T-helper 2 cell treated with Interferon-gamma antibody and Interleukin-4, amounts not matched to agents 5 μg/mL and 100 μg/mL, for 36 hours (primary cell): ENCODE results near the gene NOTCH1.

Experiments
- DNase-seq: peaks from one replicate; pipeline ENCODE4 v3.0.0; 2021; ENCODE audit warnings: low spot score
- H3K27ac Mint-ChIP-seq: one replicate; pipeline ENCODE4 v1.8.0; 2021; ENCODE audit warnings: mild to moderate bottlenecking, mixed read lengths
- H3K27me3 Mint-ChIP-seq: one replicate; pipeline ENCODE4 v1.8.0; 2021; ENCODE audit warnings: low read depth, mixed read lengths
- H3K36me3 Mint-ChIP-seq: one replicate; pipeline ENCODE4 v1.8.0; 2021; ENCODE audit warnings: low read depth, mixed read lengths
- H3K4me1 Mint-ChIP-seq: one replicate; pipeline ENCODE4 v1.8.0; 2021; ENCODE audit warnings: low read depth, mixed read lengths
- H3K4me3 Mint-ChIP-seq: one replicate; pipeline ENCODE4 v1.8.0; 2022; ENCODE audit warnings: mild to moderate bottlenecking, moderate library complexity, mixed read lengths
- H3K9me3 Mint-ChIP-seq: one replicate; pipeline ENCODE4 v1.8.0; 2021; ENCODE audit warnings: mixed read lengths

NOTCH1 gene

GRCh38 chr9:136572003-136572827 lies 26.4 kb upstream of the NOTCH1 start:
- Mint-ChIP-seq H3K4me1 (no peaks in the 10 kb centered on the region), H3K9me3 (no peaks in the 10 kb centered on the region), H3K27ac (no peak overlapping the region), H3K27me3 (no peaks in the 10 kb centered on the region), H3K4me3 (no peak overlapping the region), H3K36me3 (no peaks in the 10 kb centered on the region)
- DNase-seq: no peak

GRCh38 chr9:136571531-136571930 lies 25.7 kb upstream of the NOTCH1 start:
- no peak for DNase-seq
- Mint-ChIP-seq H3K4me1 (no peaks in the 10 kb centered on the region), H3K36me3 (no peaks in the 10 kb centered on the region), H3K27me3 (no peaks in the 10 kb centered on the region), H3K9me3 (no peaks in the 10 kb centered on the region), H3K4me3 (no peak overlapping the region), H3K27ac (no peak overlapping the region)

GRCh38 chr9:136570916-136571315 lies 25.1 kb upstream of the NOTCH1 start:
- Mint-ChIP-seq H3K27me3 (no peaks in the 10 kb centered on the region), H3K9me3 (no peaks in the 10 kb centered on the region), H3K4me3 (no peak overlapping the region), H3K27ac (no peak overlapping the region), H3K4me1 (no peaks in the 10 kb centered on the region), H3K36me3 (no peaks in the 10 kb centered on the region)
- DNase-seq: no peak

GRCh38 chr9:136570191-136570845 lies 24.5 kb upstream of the NOTCH1 start:
- DNase-seq: no peak
- H3K4me3 Mint-ChIP-seq: no peak overlapping the region
- H3K9me3 Mint-ChIP-seq: no peaks in the 10 kb centered on the region
- no peaks in the 10 kb centered on the region for H3K27me3 Mint-ChIP-seq
- no peak overlapping the region for H3K27ac Mint-ChIP-seq
- no peaks in the 10 kb centered on the region for H3K4me1 Mint-ChIP-seq
- H3K36me3 Mint-ChIP-seq: no peaks in the 10 kb centered on the region

- Mint-ChIP-seq H3K4me1 (no peaks in the 10 kb centered on the region), H3K27ac (no peak overlapping the region), H3K27me3 (no peaks in the 10 kb centered on the region), H3K36me3 (no peaks in the 10 kb centered on the region), H3K9me3 (no peaks in the 10 kb centered on the region), H3K4me3 (no peak overlapping the region)
- no peak for DNase-seq
Measured at GRCh38 chr9:136569526-136570148, 23.8 kb upstream of the NOTCH1 start.

GRCh38 chr9:136568288-136569081 lies 22.6 kb upstream of the NOTCH1 start:
- Mint-ChIP-seq H3K4me3 (no peak overlapping the region), H3K27me3 (no peaks in the 10 kb centered on the region), H3K9me3 (no peaks in the 10 kb centered on the region), H3K4me1 (no peaks in the 10 kb centered on the region), H3K27ac (no peak overlapping the region), H3K36me3 (no peaks in the 10 kb centered on the region)
- no peak for DNase-seq

- no peak for DNase-seq
- Mint-ChIP-seq H3K9me3 (no peaks in the 10 kb centered on the region), H3K27me3 (no peaks in the 10 kb centered on the region), H3K4me1 (no peaks in the 10 kb centered on the region), H3K4me3 (no peak overlapping the region), H3K36me3 (no peaks in the 10 kb centered on the region), H3K27ac (no peak overlapping the region)
Measured at GRCh38 chr9:136567651-136568287, 21.9 kb upstream of the NOTCH1 start.

GRCh38 chr9:136566901-136567300 lies 21.1 kb upstream of the NOTCH1 start:
- Mint-ChIP-seq H3K27me3 (no peaks in the 10 kb centered on the region), H3K9me3 (no peaks in the 10 kb centered on the region), H3K4me3 (no peak overlapping the region), H3K36me3 (no peaks in the 10 kb centered on the region), H3K4me1 (no peaks in the 10 kb centered on the region), H3K27ac (no peak overlapping the region)
- DNase-seq: no peak

- H3K9me3 Mint-ChIP-seq: no peaks in the 10 kb centered on the region
- H3K4me3 Mint-ChIP-seq: no peak overlapping the region
- no peaks in the 10 kb centered on the region for H3K27me3 Mint-ChIP-seq
- no peaks in the 10 kb centered on the region for H3K4me1 Mint-ChIP-seq
- no peak for DNase-seq
- H3K27ac Mint-ChIP-seq: no peak overlapping the region
- H3K36me3 Mint-ChIP-seq: no peaks in the 10 kb centered on the region
Measured at GRCh38 chr9:136566553-136566895, 20.7 kb upstream of the NOTCH1 start.

- no peaks in the 10 kb centered on the region for H3K27me3 Mint-ChIP-seq
- H3K36me3 Mint-ChIP-seq: no peaks in the 10 kb centered on the region
- no peaks in the 10 kb centered on the region for H3K4me1 Mint-ChIP-seq
- H3K4me3 Mint-ChIP-seq: no peak overlapping the region
- no peaks in the 10 kb centered on the region for H3K9me3 Mint-ChIP-seq
- no peak for DNase-seq
- no peak overlapping the region for H3K27ac Mint-ChIP-seq
Measured at GRCh38 chr9:136565715-136566552, 20.1 kb upstream of the NOTCH1 start.

- Mint-ChIP-seq H3K27ac (no peak overlapping the region), H3K4me1 (no peaks in the 10 kb centered on the region), H3K9me3 (no peaks in the 10 kb centered on the region), H3K36me3 (no peaks in the 10 kb centered on the region), H3K27me3 (no peaks in the 10 kb centered on the region), H3K4me3 (no peak overlapping the region)
- DNase-seq: no peak
Measured at GRCh38 chr9:136565086-136565714, 19.4 kb upstream of the NOTCH1 start.

- no peak for DNase-seq
- H3K4me1 Mint-ChIP-seq: no peaks in the 10 kb centered on the region
- H3K4me3 Mint-ChIP-seq: no peak overlapping the region
Measured at GRCh38 chr9:136564379-136564988, 18.6 kb upstream of the NOTCH1 start.

More at GRCh38 chr9:136564379-136564988, 18.6 kb upstream of the NOTCH1 start:
- Mint-ChIP-seq H3K27ac (no peak overlapping the region), H3K27me3 (no peaks in the 10 kb centered on the region), H3K36me3 (no peaks in the 10 kb centered on the region), H3K9me3 (peaks cover 1% of the 10 kb centered on the region)
